Measurements from ENCODE around the gene TRPC5OS.

Gene TRPC5OS

DNA sequence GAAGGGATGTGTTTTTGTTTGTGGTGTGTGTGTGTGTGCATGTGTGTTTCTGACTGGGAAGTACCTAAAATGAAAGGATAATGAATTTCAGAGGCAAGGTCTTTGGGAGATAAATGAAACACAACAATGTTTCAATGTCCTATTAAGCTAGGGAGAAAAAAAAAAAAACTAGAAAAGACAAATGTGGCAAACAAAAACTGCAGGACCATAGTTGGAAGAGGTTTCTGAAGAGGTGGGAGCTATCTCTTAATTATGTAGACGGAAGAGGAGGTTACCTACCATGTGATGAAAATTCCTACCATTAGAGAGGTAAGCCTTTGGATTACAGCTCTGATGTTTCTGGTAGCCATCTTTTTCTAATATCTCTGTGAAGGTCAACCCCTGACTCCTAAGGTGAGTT is at the start of gene TRPC5OS:
TSS of gene TRPC5OS (plus strand) at position 301 of the 400 bp plus-strand sequence. CDS start 25,669 bp downstream, outside the sequence.
- no peak for DNase-seq (ENCODE audit: low read depth)

DNA sequence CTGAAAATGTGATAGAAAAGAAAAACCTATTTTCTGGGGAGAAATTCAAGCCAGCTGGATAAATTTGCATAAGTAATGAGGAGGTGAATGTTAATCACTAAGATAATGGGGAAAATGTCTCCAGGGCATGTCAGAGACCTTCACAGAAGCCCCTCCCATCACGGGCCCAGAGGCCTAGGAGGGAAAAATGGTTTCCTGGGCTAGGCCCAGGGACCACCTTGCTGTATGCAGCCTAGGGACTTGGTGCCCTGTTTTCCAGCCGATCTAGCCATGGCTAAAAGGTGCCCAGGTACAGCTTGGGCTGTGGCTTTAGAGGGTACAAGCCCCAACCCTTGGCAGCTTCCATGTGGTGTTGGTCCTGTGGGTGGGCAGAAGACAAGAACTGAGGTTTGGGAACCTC is 46.6 kb upstream of the TRPC5OS start:
- DNase-seq (ENCODE audit: low read depth), result no peak

DNA sequence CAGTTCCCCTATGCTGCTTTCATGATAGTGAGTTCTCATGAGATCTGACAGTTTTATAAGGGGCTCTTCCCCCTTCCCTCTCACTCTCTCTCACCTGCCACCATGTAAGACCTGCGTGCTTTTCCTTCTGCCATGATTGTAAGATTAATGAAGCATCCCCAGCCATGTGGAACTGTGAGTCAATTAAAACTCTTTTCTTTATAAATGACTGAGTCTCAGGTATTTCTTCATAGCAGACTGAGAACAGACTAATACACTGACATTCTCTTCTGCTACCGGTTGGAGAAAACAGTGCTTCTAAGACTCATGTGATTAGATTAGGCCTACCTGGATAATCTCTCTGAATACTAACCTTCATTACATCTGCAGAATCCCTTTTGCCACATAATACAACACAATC is 45.4 kb upstream of the TRPC5OS start:
- no peak for DNase-seq (ENCODE audit: low read depth)

DNA sequence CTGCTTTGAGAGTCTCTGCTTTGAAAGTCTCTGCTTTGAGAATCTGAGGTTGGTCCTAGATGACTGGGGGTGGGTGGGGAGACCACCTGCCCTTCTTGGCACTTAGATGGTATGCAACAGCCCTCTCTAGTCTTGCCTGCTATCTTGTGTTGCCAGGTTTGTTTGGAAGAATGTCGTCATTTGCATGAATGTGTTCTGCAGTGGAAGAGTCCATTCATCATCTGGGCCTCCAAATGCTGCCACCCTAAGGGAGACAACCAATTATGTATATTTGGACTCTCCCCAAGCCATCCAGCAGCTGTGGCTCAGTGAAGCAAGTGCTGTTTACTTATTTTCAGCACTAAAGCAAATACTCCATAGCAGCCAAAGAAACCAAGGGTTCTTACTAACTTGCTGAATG is 44.6 kb upstream of the TRPC5OS start:
- DNase-seq (ENCODE audit: low read depth), result no peak

DNA sequence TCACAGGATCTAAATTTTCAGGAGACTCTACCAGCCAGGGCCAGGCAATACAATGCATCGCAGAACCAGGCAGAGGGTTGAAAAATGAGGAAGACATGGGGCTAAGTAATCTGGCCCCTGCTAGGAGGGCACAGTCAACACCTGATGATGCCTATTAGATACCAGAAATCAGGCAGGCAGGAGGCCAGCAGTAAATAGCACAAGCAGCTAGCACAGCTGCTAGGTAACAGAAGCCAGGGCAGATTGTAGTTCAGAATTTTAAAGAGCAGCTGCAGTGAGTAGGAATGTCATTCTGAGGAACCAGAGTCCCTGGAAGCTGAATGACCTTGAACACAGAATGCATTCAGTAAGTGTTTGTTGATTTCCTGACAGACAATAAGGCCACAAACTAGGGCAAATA is 38.8 kb upstream of the TRPC5OS start:
- DNase-seq (ENCODE audit: low read depth), result no peak

DNA sequence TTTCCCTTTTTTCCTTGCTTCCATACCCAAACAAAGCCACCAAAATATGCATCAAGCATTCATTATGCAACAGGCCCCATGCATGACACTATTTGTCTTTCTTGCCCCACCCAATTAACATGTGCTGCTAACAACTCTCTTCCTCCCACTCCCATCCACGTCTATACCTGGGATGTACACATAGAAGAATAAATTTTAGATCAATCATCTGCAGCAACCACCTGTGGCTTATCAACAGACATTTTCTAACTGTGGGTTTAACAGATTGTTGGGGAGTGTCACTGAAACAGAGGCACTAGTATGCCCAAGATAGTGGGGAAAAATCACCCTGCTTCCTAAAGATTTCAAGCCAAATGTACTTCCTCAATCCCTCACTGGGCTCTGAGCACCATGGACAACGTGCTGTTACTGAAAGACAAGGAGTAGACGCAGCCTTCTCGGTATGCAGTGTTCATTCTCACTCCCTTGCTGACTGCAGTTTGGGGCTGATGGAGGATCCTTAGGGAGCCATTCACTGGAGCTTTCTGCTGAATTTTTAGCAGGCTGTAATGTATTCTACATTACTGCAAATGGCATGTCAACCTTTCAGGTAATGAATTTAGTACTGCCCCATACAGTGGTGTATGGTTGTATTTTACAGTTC is 28.4 kb upstream of the TRPC5OS start:
- DNase-seq (ENCODE audit: low read depth), result no peak

DNA sequence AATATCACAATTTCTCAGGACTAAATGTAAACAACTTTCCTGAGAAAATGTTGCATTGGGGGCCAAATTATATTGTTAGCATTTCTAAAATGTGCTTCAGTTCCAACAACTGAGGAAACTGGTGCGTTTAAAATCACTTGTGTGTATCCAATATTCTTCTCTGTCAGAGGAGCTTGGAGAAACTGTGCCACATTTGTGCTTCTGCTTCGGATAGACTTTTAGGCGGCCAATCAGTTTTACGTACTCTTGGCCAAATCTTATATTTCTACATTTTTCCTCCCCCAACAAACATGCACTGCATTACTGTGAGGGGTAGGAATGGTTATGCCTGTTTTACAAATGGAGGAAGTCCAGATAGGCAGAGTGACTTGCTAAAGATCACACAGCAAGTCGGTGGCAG is 27.4 kb upstream of the TRPC5OS start:
- no peak for DNase-seq (ENCODE audit: low read depth)

DNA sequence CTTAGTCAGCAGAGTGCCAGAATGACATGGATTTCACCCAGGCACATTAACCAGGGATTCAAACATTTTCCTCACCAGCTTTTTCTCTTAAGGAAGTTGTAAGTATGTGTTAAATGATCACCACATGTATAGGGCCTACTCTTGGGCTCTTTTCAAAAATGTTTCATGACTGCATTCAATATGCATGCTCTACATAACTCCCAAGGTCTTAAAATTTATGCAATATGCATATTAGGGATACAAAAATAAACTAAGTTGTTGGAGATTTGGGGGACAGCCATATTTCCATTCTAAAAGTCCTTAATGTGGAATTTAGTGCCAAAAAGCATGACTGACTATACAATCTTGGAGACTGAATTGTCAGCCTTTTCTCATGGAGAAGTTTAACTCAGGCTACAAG is 25.0 kb upstream of the TRPC5OS start:
- DNase-seq (ENCODE audit: low read depth), result no peak

DNA sequence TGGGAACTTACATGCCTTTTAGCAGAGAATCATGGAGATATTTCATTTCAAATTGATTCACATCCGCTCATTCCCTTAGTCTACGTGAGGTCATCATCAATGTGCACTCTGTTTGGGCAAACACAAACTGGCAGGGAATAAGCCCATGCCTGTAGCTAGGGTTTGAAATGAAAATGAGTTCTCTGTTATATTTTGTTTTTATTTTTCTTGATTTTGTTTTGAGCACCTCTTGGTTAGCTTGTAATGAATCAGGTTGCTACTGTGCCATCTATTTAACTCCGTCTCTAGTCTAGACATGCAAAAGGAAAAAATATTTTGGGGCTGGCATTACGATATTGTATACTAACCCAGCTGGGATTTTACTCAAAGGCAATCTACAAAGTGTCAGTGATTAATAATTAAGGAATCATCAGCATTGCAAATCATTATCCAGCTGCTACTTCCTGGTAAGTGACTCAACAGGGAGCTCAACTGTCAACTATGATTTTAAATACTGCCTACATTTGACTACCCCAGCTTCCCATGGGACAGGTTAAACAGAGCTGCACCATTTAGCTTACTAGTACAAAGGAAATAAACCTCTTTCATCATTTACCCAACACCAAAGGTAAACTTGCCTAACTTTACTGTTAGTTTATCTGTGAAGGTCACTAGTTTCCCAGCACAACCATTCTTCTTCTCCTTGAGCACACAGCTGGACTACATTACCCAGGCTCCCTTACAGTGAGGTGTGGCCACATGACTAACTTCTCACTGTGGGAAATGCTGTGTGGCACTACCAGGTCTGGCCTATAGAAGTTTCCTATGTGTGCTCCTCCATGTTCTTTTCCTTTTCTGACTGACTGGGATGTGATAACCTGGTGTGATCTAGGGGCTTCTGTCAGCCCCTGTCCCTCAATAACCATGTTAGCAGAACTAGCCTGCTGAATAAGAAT is 21.2 kb upstream of the TRPC5OS start:
- no peak for DNase-seq (ENCODE audit: low read depth)

DNA sequence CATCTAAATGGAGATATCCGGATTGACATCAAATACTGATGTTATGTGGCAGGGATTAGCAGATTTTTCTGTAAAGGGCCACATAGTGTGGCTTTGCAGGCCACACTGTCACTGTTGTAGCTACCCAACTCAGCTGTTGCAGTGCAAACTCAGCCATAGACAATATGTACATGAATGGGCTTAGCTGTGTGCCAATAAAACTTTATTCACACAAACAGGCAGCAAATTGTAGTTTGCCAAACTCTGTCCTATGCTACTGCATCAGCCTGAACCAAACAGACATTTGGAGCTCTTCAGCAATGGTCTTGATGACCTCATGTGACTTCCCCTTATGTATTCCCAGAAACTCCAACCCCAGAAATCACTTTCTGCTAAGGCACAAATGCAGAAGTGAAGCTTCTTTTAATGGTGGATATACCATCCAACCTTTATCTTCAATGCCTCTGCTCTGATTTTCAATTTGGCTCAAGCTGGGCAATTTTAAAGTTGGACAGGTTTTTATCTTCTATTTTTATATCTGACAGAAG is 18.4 kb upstream of the TRPC5OS start:
- DNase-seq (ENCODE audit: low read depth), result no peak

DNA sequence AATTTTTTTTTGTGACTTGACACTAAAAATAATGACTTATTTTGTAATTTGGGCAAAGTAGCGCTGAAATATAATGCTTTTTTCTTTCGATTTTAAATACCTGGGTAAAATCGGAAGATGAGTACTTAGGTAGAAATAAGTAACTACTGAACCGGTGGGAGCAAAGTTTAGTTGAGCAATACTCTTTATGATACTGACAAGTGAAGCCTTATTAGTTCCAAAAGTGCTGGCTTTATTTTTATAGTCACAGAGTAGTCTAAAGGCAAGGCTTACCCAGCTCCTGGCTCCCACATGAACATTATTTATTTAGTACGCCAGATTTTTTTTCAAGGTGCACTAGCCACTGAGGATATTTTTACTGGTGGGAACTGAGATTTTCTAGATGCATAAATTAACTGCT is 14.4 kb upstream of the TRPC5OS start:
- no peak for DNase-seq (ENCODE audit: low read depth)

DNA sequence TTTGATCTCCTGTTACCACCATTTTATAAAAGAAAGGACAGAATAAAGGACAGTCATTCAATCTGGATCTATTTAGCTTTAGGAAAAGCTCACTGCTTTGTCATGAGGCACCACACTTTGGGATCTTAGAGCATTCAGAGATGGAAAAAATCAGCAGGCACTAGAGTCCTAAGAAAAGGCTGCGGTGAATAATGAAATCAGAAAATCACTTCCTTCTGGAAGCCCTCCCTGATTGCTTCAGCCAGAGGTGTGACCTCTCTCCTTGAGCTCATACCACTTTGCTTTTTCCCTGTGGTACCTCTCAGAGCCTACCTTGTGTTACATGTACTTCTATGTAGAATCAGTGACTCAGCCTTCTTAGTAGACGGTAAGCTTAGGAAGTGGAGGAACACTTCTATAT is 8.7 kb upstream of the TRPC5OS start:
- DNase-seq (ENCODE audit: low read depth), result no peak

DNA sequence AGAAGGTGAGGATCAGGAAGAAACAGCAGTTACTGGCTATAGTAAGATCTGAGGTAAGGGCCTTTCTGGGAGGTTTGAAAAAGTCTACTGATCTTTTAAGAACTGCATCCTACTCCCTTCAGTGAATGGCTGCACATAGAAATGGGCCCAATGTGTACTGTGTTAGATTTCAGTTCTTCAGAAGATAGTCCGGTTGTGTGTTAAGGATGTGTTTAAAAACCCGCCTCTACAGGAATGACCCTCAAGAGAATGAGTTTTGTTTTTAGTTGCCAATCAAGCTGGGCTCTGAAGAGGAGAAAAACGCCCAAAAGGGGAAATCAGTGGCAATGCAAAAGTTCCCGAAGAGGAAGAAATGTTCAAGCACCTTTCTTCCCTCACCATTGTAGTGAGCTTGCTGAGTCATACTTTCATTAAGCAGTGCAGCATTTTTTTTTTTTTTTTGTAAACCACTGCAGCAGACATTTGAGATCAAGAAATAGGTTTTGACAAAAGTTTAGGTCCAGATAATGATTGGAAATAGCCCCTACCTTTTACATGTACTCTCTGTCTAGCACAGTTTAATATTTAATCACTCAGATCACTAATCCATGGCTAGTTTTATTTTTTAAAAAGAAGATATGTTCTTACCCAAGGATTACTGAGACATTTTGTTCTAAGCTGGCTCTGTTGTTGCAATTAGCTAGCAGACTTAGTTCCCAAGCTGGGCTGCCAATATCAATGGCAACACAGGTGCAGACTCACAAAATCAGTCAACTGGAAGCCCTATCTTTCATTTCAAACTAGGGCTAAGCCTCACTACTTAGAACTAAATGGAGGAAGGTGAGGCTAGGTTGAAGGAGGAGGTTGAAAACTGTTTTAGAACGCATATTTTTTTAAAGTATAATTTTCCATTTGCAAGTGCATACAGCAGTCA is 7.0 kb upstream of the TRPC5OS start:
- DNase-seq (ENCODE audit: low read depth), result no peak

DNA sequence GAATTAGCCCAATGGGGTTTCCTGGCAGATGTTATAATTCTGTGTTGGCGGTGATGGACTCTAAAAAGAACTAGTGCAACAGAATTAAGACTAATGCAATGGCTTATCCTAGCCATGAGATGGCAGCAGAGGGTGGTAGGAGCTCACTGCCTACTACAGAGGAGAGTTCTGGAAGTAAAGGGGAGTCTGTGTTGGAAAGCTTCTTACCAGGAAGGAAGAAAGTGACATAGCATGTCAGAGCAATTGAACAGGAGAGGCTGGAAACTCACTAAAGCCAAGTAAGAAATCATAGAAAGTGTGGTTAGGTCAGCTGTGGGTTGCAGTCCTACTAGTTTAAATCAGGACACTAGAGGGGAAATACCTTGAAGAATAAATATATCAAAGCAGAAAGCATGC is 6.3 kb upstream of the TRPC5OS start:
- DNase-seq (ENCODE audit: low read depth), result no peak

DNA sequence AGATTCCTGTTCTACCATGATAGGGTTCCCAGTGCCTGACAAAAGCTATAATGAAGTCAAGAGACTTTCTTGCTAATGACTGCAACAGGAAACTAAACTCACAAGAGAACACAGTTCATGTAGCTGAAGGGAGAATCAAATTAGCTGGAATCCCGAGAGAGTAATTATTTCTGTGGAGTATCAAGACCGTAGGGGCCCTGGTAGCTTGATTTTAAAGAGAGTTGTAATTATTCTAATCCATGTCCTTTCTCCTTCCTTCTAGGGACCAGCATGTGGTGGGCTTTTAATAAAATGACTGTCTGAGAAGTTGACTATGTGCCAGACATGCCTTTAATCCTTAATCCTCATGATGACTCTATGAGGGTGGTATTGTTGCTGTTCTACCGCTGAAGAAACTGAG is 1.7 kb upstream of the TRPC5OS start:
- DNase-seq (ENCODE audit: low read depth), result no peak

DNA sequence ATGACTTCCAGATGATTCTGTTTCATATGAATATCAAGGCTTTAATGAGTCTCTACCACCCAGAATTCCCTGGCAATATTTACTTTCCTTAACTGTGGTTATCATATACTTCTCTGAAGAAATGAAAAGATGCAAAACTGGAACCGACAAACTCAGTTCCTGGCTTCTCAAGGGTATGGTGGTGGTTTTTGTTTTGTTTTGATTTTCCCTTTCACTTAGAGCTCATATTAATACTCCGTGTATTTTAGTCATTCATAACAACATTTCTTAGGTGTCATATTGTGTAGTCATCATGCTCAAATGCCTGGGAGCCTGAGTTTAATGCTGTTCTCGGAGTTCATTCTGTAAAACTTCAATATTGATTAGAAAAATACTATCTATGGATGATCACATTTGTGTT is 665 bp downstream of the TRPC5OS start:
- no peak for DNase-seq (ENCODE audit: low read depth)

DNA sequence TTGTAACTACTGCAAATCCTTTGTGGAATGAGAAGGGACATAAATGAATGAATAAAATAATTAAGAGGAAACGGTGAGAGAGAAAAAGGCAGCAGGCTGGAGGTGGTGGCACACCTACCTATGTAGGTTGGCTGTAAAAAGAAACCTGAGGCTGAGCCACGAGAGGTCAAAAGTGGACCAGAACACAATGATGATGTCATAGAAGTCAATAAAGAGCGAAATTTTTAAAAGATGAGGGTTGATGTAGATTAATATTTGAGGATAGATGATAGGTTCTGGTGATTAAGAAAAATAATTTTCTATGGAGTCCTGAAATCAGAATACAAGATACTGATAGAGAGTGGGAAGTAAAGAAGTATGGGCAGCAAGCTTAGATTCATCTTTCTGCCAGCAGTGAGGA is 1.7 kb downstream of the TRPC5OS start:
- no peak for DNase-seq (ENCODE audit: low read depth)

DNA sequence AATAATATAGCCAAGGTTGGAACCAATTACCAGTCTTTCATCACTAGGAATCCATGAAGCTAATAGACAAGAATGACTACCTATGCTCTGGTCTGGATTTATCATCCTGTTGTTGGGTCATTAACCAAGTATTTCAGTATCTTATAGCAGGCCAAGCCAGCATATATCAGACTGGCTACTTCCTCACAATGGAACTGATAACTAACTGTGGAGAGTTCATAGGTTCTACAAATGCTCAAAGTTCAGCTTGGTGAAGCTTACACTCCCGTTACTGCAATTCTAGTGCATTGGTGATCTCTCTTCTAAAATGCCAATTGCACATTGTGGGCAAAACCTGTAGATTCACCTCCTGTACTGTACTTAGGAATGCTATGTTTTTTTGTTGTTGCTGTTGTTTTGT is 4.8 kb downstream of the TRPC5OS start:
- no peak for DNase-seq (ENCODE audit: low read depth)

DNA sequence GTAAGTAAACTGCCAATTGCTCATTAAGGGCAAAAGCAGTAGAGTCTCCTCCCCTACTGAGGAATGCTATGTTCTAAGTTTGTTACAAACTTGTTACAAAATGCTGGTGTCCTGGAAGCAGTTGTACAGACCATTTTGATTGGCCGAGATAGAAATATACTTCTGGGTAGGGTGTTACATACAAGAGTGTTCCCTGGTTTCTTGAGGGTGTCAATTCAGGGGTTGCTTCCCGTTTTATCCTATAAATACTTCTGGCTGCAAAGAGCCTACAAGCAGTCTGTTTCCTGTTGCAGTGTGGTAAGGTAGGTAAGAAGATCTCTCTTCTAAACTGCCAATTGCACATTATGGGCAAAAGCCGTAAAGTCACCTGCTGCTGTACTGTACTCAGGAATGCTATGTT is 5.7 kb downstream of the TRPC5OS start:
- no peak for DNase-seq (ENCODE audit: low read depth)

DNA sequence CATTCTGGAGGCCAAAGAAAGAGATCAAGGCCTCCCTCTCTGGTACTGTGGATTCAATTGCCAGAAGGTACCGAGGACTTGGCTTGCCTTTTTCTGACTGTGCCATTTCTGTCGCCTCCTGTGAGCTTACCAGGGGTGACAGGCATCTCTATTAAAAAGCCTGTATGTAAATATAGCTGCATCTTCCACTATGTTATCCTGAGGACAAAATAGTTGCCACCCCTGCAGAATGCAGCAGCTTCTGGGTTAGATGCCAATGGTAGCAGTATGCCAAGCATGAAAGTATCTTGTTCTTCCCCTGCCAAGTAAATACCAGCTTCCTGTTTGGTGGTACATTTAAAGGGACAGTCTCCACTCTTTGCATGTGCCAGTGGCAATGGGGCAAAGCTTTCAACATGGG is 10.7 kb downstream of the TRPC5OS start:
- no peak for DNase-seq (ENCODE audit: low read depth)

DNA sequence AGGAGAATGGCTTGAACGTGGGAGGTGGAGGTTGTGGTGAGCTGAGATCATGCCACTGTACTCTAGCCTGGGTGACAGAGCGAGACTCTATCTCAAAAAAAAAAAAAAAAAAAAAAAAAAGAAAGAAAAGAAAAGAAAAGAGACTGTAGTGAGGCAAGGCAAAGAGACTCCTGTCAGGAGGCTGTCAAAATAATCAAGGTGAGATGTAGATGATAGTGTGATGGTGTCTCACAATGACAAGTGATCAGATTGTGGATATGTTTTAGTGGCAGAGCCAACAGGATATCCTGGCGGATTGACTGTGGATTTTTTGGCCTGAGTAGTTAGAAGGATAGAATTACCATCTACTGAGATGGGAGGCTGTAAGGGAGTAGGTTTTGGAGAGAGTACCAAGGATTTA is 12.6 kb downstream of the TRPC5OS start:
- no peak for DNase-seq (ENCODE audit: low read depth)

DNA sequence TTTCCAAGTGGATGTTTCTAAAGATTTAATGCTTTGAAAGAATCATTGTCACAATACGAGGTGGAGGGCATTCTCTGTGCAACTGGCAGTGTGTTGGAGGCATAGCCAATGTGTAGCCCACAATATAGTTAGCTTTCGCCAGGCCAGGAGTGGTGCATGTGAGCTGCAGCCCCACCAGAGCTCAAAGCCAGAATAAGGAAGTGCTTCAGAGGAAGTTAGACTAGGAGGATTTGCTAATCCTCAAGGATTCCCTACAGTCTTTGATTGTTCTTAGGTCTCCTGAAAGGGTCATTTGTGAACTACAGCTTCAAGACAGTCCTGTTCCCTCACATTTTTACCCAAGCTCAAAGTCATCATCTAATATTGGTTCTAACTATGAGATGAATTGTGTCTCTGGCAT is 16.4 kb downstream of the TRPC5OS start:
- no peak for DNase-seq (ENCODE audit: low read depth)

Measured in activated T-cell treated with anti-CD3 and anti-CD28 coated beads for 1 hour (primary cell).